Measurements from ENCODE around the gene PTGDR2.
A peak's percentile ranks its signal among the peaks of the same experiment; 100 is the strongest.

PTGDR2 gene

DNA sequence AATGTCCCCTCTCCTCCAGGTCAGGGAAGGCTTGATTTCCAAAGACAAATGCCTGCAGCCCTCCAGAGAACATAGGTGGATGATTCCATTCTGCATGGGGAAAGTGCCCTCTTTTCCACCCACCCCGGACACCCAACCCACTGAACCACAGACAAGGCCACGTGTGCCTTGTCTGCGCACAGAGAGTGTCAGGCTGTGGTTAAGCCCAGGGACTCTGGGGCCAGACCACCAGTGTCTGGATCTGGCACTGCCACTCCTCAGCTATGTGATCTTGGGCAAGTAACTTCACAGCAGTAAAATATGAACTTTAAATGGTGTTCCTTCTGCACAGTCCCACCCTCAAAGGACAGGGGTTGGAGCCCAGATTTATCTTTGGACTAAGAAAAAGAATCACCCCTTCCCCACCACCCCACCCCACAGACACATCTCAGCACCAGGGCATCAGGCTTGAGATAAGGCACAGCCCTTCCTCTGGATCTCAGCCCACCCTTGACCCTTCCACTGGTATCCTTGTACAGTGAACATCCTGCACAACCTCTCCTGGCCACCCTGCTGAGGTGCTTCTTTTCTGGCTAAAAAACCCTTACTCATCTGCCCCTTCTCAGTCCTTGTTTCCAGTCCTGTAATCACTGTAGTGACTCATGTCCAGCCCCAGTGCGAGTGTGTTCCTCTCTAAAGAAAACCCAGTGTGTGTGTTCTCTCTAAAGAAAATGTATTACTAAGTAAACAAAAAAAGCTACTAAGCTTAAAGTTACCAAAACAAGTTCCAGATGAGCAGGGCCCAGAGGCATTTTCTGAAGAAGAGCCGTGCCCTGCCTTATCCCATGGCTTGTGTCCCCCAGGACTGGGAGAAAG is 1.9 kb upstream of the PTGDR2 start:
- H3K27me3 Mint-ChIP-seq = no peaks in the 10 kb centered on the region
- DNase-seq = no peak
- peaks cover 10% of the 10 kb centered on the region for H3K36me3 Mint-ChIP-seq (ENCODE audit: low read depth)
- peaks cover 23% of the 10 kb centered on the region for H3K4me1 Mint-ChIP-seq (ENCODE audit: low read depth)
- H3K27ac Mint-ChIP-seq = peak overlapping the region; percentile 15
- H3K4me3 Mint-ChIP-seq = no peak overlapping the region
- no peaks in the 10 kb centered on the region for H3K9me3 Mint-ChIP-seq

DNA sequence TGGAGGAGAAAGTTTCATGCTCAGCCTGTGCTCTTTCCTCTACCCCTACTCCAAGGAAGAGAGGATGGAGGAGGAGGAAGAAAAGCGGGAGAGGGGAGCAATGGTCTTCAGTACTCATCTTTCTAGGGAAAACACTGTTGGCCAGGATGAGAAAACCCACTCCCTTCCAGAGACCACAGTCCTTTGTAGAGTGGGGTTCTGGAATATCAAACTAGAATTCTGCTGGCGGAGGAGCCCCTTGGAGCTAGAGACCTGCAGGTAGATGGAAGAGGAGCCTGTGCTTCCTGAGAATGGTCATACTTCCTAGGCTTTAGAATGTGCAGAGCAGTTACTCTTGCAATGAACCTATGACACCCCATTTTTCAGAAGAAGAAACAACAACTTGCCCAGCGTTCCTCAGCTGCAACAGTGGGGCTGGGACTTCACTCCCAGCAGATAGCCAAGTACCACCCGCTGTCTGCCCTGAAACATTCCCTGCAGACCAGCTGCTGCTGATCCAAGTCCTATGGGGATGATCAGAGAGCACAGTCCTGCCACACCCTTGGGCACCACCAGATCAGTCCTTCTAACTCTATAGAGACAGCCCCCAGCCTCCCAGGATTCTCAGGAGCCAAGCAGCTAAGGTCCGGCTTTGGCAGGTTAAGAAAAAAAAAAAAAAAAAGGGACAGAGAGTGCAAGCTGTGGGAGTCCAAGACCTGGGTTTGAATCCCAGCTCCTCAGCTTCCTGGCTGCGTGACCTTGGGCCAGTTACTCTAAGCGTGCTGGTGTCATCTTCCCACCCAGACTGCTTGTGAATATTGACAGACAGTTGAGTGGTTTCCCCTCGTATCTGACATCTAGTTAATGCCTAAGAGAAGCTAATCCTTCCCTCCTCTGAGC is 664 bp downstream of the PTGDR2 start:
- H3K4me3 Mint-ChIP-seq = no peak overlapping the region
- no peaks in the 10 kb centered on the region for H3K9me3 Mint-ChIP-seq
- H3K36me3 Mint-ChIP-seq (ENCODE audit: low read depth) = peaks cover 33% of the 10 kb centered on the region
- H3K4me1 Mint-ChIP-seq (ENCODE audit: low read depth) = peaks cover 23% of the 10 kb centered on the region
- no peak for DNase-seq
- no peaks in the 10 kb centered on the region for H3K27me3 Mint-ChIP-seq
- no peak overlapping the region for H3K27ac Mint-ChIP-seq

- no peak overlapping the region for H3K4me3 Mint-ChIP-seq
- no peaks in the 10 kb centered on the region for H3K27me3 Mint-ChIP-seq
- H3K9me3 Mint-ChIP-seq = no peaks in the 10 kb centered on the region
- H3K36me3 Mint-ChIP-seq (ENCODE audit: low read depth) = peaks cover 40% of the 10 kb centered on the region
- no peak overlapping the region for H3K27ac Mint-ChIP-seq
- peaks cover 22% of the 10 kb centered on the region for H3K4me1 Mint-ChIP-seq (ENCODE audit: low read depth)
- DNase-seq = no peak
These were observed 1.5 kb downstream of the PTGDR2 start for GRCh38 chr11:60854140-60854846.

DNA sequence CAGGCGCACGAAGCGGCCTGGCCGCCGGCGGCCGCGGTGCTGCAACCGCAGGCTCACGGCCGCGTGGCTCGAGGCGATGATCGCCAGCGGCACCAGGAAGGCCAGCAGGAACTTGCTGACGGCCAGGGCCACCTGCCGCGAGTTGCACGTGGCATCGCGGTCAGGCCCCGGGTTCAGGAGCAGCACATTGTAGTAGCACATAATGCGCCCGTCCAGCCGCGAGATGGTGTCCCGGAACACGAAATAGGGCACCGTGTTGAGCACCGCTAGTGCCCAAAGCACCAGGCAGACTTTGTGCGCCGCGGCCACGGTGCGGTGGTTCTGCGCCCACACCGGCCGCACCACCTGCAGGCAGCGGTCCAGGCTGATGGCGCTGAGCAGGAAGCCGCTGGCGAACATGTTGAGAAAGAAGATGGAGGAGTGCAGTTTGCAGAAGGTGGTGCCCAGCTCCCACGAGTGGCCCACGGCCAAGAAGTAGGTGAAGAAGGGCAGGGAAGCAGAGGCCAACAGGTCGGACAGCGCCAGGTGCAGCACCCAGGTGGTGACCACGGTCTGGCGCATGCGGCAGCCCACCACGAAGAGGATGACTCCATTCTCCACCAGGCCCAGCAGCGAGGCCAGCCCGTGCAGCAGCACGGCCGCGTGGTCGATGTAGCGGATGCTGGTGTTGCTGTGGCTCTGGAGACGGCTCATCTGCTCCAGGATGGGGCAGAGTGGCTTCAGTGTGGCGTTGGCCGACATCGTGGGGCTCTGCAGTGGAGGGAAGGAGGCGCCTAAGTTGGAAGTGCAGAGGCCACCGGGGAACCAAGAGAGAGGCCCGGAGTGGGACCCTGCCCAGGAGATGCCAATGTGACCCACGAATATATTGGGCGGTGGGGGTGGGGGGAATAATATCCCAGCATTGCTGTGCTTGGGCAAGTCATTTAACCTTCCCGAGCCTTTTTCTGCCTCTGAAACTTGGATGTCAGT is 2.5 kb downstream of the PTGDR2 start:
- Mint-ChIP-seq H3K9me3 (no peaks in the 10 kb centered on the region), H3K36me3 (ENCODE audit: low read depth) (peaks cover 51% of the 10 kb centered on the region), H3K27me3 (no peaks in the 10 kb centered on the region), H3K4me1 (ENCODE audit: low read depth) (peaks cover 12% of the 10 kb centered on the region), H3K4me3 (no peak overlapping the region), H3K27ac (no peak overlapping the region)
- DNase-seq = no peak

GRCh38 chr11:60852117-60852981 is 3.4 kb downstream of the PTGDR2 start:
- Mint-ChIP-seq H3K36me3 (ENCODE audit: low read depth) (peaks cover 60% of the 10 kb centered on the region), H3K4me3 (no peak overlapping the region), H3K27ac (no peak overlapping the region), H3K9me3 (no peaks in the 10 kb centered on the region), H3K27me3 (no peaks in the 10 kb centered on the region), H3K4me1 (ENCODE audit: low read depth) (peaks cover 3% of the 10 kb centered on the region)
- DNase-seq = no peak

- Mint-ChIP-seq H3K4me3 (no peak overlapping the region), H3K27ac (no peak overlapping the region), H3K4me1 (ENCODE audit: low read depth) (peaks cover 3% of the 10 kb centered on the region), H3K9me3 (no peaks in the 10 kb centered on the region), H3K36me3 (ENCODE audit: low read depth) (peaks cover 68% of the 10 kb centered on the region), H3K27me3 (no peaks in the 10 kb centered on the region)
- no peak for DNase-seq
These were observed 4.2 kb downstream of the PTGDR2 start for GRCh38 chr11:60851327-60852104.

- no peaks in the 10 kb centered on the region for H3K9me3 Mint-ChIP-seq
- H3K36me3 Mint-ChIP-seq (ENCODE audit: low read depth) = peaks cover 82% of the 10 kb centered on the region
- H3K27me3 Mint-ChIP-seq = no peaks in the 10 kb centered on the region
- no peak overlapping the region for H3K27ac Mint-ChIP-seq
- no peak for DNase-seq
- H3K4me1 Mint-ChIP-seq (ENCODE audit: low read depth) = peaks cover 14% of the 10 kb centered on the region
- no peak overlapping the region for H3K4me3 Mint-ChIP-seq
These were observed 5.9 kb downstream of the PTGDR2 start for GRCh38 chr11:60849641-60850520.

- no peaks in the 10 kb centered on the region for H3K27me3 Mint-ChIP-seq
- peaks cover 92% of the 10 kb centered on the region for H3K36me3 Mint-ChIP-seq (ENCODE audit: low read depth)
- H3K4me1 Mint-ChIP-seq (ENCODE audit: low read depth) = peaks cover 26% of the 10 kb centered on the region
- no peaks in the 10 kb centered on the region for H3K9me3 Mint-ChIP-seq
- peak overlapping the region; percentile 38 for H3K27ac Mint-ChIP-seq
- H3K4me3 Mint-ChIP-seq = no peak overlapping the region
- no peak for DNase-seq
These were observed 7.0 kb downstream of the PTGDR2 start for GRCh38 chr11:60848714-60849151.

DNA sequence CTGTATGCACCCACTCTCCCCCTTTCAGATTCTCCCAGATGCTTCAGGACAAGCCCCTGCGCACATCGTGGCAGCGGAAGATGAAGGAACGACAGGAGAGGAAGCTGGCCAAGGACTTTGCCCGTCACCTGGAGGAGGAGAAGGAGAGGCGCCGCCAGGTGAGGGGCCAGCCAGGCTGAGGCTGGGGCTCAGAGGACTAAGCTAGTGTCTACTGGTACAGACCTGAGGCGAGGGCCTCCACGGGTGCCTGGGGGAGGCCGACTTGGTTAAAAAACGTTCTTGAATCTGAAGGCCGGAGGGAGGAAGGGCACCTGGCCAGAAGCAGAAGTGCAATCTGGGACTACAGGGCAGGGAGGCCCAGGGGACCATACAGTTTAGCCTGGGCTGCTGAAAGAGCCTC is 7.9 kb downstream of the PTGDR2 start:
- Mint-ChIP-seq H3K9me3 (no peaks in the 10 kb centered on the region), H3K27ac (no peak overlapping the region), H3K27me3 (no peaks in the 10 kb centered on the region), H3K36me3 (ENCODE audit: low read depth) (peaks cover 92% of the 10 kb centered on the region), H3K4me3 (no peak overlapping the region), H3K4me1 (ENCODE audit: low read depth) (peaks cover 31% of the 10 kb centered on the region)
- no peak for DNase-seq

- Mint-ChIP-seq H3K4me3 (no peak overlapping the region), H3K4me1 (ENCODE audit: low read depth) (peaks cover 31% of the 10 kb centered on the region), H3K36me3 (ENCODE audit: low read depth) (peaks cover 98% of the 10 kb centered on the region), H3K9me3 (no peaks in the 10 kb centered on the region), H3K27ac (no peak overlapping the region), H3K27me3 (no peaks in the 10 kb centered on the region)
- no peak for DNase-seq
These were observed 8.5 kb downstream of the PTGDR2 start for GRCh38 chr11:60847281-60847680.

DNA sequence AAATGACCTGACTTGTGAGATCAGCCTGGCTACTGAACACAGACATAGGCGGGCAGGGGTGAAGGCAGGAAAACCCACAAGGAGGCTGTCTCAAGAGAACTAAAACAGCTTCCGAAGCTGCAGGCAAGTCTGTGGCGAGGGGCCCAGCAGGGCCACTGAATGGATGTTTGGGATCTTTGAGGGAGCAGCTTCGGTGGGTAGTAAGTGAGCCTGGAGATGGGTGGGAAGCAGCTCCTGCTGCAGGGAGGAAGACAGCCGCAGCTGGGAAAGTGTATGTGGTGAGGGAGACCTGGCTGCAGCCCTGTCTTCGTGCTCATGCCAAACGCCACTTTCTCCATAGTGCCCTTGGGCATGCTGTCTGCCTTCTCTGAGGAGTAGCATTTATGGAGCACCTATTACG is 10.4 kb downstream of the PTGDR2 start:
- peaks cover 41% of the 10 kb centered on the region for H3K4me1 Mint-ChIP-seq (ENCODE audit: low read depth)
- no peaks in the 10 kb centered on the region for H3K9me3 Mint-ChIP-seq
- DNase-seq = no peak
- H3K27me3 Mint-ChIP-seq = no peaks in the 10 kb centered on the region
- peak overlapping the region; percentile 95 for H3K4me3 Mint-ChIP-seq
- peaks cover 85% of the 10 kb centered on the region for H3K36me3 Mint-ChIP-seq (ENCODE audit: low read depth)
- H3K27ac Mint-ChIP-seq = peak overlapping the region; percentile 97

GRCh38 chr11:60844870-60845221 is 10.9 kb downstream of the PTGDR2 start:
- Mint-ChIP-seq H3K36me3 (ENCODE audit: low read depth) (peaks cover 80% of the 10 kb centered on the region), H3K4me1 (ENCODE audit: low read depth) (peaks cover 41% of the 10 kb centered on the region), H3K27ac (peak overlapping the region; percentile 97), H3K9me3 (no peaks in the 10 kb centered on the region), H3K4me3 (peak overlapping the region; percentile 95), H3K27me3 (no peaks in the 10 kb centered on the region)
- DNase-seq = no peak
